ENCODE measurements around the gene UNC45A.

GRCh38 chr15:90952901-90953677 lies 18.0 kb downstream of the UNC45A start:
- TF ChIP-seq CTCF (IDR thresholded peaks at IDR 0.05; ENCODE audit: low read length) (no peak), EZH2 (optimal IDR thresholded peaks at IDR 0.05; ENCODE audit: low read depth, low read length) (no peak), EZH2phosphoT487 (IDR thresholded peaks at IDR 0.05; ENCODE audit: low read length) (no peak)

Measured in MM.1S (cell line).